Measurements from ENCODE around the gene MCF2L. TPM values are rescaled to one million over a fixed set of nuclear protein-coding genes. Genes with fewer than 3 reads are reported as not detected.

MCF2L gene
- total RNA-seq, 4 donors from 2014 or later = 12.8 to 169 (median 41.5) TPM

DNA sequence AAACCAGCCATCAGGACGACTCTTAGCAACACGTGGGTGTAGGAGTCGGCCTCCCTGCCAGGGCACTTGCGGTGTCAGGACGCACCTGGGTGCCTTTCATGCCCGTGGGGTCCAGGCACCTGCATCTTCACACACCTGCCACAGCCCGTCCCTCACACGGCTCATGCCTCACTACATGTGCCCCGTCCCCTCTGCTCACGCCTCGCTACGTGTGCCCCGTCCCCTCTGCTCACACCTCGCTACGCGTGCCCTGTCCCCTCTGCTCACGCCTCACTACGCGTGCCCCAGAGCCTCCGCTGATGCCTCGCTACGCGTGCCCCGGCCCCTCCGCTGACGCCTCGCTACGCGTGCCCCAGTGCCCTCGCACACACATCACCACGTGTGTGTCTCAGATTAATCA, 78.6 kb downstream of the MCF2L start:
- DNase-seq (ENCODE audit: low spot score) = no peak
- no peak for ATAC-seq (ENCODE audit: low FRiP score)
- no peak for TF ChIP-seq CTCF (IDR thresholded peaks at IDR 0.05)

- no peak for TF ChIP-seq CTCF (IDR thresholded peaks at IDR 0.05)
- ATAC-seq (ENCODE audit: low FRiP score) (no peak), DNase-seq (ENCODE audit: low spot score) (no peak)
Measured at GRCh38 chr13:113048766-113049165, 79.8 kb downstream of the MCF2L start.

- TF ChIP-seq CTCF (IDR thresholded peaks at IDR 0.05) = no peak
- ATAC-seq (ENCODE audit: low FRiP score) (no peak), DNase-seq (ENCODE audit: low spot score) (no peak)
Measured at GRCh38 chr13:113049521-113049941, 80.5 kb downstream of the MCF2L start.

- ATAC-seq (ENCODE audit: low FRiP score) = no peak
- no peak for TF ChIP-seq CTCF (IDR thresholded peaks at IDR 0.05)
- no peak for DNase-seq (ENCODE audit: low spot score)
Measured at GRCh38 chr13:113049981-113050380, 81.0 kb downstream of the MCF2L start.

- ATAC-seq (ENCODE audit: low FRiP score) (no peak), DNase-seq (ENCODE audit: low spot score) (no peak)
- TF ChIP-seq CTCF (IDR thresholded peaks at IDR 0.05) = no peak
Measured at GRCh38 chr13:113050734-113051431, 81.9 kb downstream of the MCF2L start.

DNA sequence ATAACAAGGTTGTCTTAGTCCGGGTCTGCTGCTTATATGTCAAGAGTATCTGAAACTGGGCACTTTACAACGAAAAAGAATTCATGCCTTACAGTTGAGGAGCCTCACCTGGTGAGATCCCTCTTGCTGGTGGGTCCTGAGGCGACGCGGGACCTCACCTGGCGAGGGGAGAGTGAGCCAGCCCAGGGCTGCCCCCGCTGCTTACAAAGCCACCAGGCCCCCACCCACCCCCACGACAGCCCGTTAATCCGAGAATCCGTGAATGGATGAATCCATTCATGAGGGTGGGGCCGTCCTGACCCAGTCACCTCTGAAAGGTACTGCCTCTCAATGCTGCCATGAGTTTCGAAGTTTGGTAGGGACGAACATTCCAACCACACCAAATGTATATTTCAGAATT, 82.6 kb downstream of the MCF2L start:
- ATAC-seq (ENCODE audit: low FRiP score) = no peak
- TF ChIP-seq CTCF (IDR thresholded peaks at IDR 0.05) = no peak
- no peak for DNase-seq (ENCODE audit: low spot score)

DNA sequence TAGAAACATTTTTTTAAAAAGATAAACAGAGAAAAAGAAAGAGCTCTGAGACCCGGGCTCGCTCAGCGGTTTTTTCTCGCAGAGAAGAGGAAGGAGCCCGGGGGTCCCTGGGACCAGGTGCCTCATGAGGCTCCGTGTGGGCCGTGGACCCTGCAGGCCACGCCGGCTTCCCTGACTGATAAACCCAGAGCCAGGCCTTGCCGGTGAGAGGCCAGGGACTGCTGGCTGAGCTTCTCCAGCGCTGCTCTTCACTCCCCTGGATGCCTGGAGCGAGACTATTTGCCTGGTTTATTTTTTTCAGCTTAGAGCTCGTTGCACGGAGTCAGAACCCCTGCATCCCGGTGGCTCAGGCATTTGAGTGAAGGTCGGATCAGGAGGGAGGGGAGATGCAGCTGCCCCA, 83.2 kb downstream of the MCF2L start:
- ATAC-seq (ENCODE audit: low FRiP score) = no peak
- no peak for DNase-seq (ENCODE audit: low spot score)
- no peak for TF ChIP-seq CTCF (IDR thresholded peaks at IDR 0.05)

All from omental fat pad (tissue), 4 donors.